LoVo (cell line): ENCODE results near the gene EFNB3.

Source experiments
- DNase-seq: peaks from one replicate; pipeline ENCODE4 v3.0.0-alpha.2; 2016; ENCODE audit warnings: low spot score

Gene EFNB3

DNA sequence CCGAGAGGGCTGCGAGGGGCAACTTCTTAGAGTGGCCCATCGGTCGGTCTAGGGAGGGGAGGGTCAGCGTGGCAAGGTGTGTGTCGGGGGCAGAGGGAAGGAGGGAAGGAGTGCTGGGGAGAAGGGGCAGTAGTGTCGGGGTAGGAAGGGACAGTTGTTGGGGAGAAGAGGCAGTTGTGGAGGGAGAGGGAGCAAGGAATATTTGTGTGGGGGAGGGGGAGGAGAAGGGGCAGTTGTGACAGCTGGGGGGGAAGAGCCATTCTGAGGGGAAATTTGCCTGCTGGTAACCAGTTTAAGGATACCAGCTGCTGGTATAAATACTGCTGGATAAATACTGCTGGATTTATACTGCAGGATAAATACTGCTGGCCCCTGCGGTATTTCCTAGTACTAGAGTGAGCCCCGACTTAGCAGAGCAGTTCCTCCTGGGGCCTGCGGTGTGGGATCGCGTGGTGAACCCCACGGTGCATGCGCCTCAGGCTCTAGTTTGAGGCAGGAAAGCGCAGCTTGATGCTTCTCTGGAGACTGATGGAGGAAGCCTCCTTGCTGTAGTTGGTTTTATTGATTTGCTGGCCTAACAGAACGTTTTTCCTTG lies 12.9 kb downstream of the EFNB3 start:
- DNase-seq: no peak

DNA sequence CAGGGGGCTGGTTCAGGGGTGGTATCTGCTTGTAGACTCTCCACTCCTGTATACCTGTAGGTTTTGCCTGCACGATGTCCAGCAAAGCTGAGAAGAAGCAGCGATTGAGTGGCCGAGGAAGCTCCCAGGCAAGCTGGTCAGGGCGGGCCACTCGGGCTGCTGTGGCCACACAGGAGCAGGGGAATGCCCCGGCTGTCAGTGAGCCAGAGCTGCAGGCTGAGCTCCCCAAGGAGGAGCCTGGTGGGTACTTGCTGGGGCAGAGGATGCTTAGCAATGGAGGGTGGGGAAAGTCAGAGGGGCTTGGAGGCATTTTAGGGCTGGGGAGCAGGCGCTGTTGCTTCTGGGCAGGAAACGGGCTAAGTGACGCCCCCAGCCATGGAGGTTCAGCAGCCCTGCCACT lies 14.7 kb downstream of the EFNB3 start:
- no peak for DNase-seq

DNA sequence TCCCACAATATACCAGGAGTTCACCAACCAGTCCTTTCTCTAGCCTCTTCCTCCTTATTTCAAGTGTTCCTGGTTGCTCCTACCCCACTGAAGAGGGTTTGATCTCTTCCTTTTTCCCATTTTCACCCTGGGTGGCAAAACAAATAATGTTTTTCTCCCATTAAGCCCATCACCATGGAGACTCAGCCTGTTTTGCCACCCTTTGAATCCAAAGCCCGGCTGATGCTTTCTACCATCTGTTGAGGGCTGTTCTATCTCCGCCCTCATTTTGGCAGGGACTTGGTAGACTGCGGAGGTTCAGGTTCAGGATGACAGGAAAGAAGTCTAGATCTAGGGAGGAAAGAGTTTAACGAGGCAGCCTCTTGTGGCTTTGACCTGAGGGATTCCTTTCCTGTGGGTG lies 15.1 kb downstream of the EFNB3 start:
- DNase-seq: no peak

DNA sequence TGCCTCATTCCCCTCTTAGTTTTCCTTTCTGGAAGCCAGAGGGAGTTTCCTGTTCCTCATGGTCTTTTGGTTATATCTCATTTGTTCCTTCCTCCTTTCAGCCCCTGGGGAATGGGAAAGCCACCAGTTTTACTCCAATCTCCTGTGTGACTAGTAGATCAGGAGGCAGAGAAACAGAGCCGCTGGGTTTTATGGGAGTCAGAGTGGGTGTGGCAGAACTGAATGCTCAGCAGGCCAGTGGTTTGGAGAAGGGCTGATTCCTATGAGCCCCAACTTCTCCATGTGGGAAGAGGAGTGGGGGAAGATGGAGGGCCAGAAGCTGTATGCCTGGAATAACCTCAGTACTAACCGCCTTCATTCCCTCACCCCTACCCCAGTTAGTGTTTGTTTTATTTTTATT lies 16.6 kb downstream of the EFNB3 start:
- DNase-seq: no peak

DNA sequence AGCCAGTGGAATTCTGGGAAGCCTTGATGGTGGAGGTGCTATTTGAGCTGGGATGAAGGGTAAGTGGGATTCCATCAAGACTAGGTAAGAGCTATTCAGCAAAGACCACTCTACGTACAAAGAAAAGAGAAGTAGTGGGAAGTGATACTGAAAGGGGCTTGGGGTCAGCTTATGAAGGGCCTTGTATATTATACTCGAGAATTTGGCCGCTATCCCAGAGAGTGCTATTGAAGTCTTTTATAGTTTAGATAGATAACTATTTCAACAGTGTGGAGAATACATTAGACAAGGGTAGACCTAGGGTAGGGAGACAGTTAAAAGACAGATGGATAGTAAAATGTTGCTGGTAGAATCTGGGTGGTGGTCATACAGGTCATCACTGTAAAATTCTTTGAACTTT lies 22.9 kb downstream of the EFNB3 start:
- no peak for DNase-seq

DNA sequence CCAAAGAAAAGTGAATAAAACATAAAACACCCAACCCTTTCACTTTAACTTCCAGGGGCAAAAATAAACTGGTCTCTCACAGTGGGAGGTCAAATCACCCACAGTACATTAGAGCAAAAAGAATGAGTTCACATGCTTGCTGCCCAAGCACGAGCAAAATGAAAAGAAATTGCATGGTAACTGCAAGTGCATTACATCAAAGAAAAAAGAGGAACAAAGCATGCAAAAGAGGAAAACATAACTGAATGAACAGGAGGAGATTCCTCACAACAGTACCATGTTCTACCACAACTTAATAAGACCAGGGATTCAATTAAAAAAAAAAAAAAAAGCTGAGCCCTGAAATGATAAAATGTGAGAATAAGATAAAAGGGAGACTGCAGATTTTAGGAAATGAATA lies 24.8 kb downstream of the EFNB3 start:
- no peak for DNase-seq

DNA sequence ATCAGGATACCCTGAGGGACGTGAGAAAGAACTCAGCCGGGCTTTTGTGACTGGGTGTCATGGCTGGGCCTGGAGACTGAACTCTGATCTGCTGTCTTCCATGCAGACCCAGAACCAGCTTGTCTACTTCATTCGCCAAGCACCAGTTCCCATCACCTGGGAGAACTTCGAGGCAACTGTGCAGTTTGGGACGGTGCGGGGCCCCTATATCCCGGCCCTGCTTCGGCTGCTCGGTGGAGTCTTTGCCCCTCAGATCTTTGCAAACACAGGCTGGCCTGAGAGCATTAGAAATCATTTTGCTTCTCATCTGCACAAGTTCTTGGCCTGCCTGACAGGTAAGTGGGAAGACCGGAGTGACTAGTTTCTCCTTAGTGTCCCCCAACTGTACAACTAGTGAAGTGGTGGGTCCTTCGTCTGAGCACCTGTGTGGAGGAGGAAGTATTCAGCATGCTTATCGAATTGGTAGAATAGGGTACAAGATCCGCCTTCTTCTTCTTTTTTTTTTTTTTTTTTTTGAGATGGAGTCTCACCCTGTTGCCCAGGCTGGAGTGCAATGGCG lies 28.1 kb downstream of the EFNB3 start:
- DNase-seq: no peak

DNA sequence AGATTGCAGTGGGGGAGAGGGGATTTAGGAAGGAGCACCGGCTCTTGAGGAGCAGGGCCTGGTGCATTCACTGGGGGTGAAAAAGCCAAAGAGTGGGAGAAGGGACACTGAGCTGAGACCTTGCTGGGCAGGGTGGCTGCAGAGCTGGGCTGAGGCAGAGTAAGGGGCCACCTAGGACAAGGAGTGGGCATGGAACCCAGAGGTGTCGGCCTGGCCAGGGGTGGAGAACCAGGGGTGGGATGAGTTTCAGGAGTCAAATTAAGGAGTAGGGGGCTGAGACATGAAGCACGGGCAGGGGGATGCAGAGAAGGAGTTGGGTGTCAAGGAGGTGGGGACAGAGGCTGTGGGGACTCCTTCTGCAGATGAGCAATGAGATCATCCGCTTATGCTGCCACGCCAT lies 32.6 kb downstream of the EFNB3 start:
- no peak for DNase-seq

DNA sequence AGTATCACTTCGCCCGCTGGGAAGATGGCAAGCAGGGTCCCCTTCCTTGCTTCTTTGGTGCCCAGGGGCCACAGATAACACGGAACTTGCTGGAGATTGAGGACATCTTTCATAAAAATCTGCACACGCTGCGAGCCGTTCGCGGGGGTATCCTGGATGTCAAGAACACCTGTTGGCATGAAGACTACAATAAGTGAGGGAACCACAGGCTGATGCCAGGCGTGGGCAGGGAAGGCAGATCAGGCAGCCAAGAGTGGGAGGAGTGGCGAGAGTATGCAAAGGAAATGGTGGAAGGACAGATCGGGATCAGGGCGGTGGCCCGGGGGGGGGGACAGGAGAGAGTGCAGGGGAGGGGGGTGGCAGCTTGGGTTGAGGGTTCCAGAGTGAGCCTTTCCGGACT lies 34.7 kb downstream of the EFNB3 start:
- DNase-seq: no peak

DNA sequence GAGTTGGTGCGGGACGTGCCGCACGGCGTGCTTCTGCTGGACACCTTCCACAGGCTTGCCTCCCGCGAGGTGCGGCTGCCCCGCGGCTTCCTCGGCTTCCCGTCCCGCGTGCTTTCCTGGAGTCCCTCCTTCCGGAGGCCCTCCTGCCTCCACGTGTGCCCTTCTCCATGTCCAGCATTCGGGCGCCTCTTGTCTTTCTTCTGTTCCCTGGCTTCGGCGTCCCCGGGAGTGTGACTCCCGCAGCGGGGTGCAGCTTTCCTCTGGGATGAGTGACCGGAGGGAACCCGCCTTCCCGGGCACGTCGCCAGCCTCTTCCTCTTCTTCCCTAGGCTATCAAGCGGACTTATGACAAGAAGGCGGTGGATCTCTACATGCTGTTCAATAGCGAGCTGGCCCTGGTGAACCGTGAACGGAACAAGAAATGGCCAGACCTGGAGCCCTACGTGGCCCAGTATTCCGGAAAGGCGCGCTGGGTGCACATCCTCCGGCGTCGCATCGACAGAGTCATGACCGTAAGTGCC lies 35.5 kb downstream of the EFNB3 start:
- peak; percentile 45 for DNase-seq

DNA sequence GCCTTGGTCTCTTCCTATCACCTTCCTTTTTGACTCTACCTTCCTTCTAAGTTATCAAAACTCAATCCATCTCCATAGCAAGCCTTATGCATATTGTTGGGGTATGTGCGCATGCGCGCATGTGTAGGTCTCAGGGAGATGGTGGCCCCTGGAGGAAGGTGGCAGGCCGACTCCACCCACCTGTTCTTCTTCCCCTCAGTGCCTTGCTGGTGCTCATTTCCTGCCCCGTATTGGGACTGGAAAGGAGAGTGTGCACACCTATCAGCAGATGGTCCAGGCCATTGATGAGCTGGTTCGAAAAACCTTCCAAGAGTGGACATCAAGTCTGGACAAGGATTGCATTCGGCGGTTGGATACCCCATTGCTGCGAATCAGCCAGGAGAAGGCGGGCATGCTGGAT lies 37.7 kb downstream of the EFNB3 start:
- no peak for DNase-seq

DNA sequence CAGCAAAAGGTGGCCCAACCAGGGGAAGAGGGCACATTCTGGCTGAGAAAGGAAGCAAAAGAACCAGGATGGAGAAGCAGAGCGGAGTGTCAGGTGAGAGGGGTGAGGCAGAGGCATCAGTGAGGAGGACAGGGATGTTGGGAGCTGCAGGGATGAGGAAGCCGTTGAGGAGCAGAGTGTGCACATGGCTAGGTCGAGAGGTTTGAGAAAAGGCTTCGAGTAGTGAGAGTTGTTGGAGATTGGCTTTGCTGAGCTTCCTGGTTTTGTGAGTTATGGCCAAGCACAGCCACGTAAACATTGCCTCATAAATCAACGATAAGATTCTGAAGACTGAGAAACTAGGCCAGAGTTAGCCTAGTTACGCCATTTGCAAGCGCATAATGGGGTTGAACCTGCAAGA lies 39.4 kb downstream of the EFNB3 start:
- no peak for DNase-seq

DNA sequence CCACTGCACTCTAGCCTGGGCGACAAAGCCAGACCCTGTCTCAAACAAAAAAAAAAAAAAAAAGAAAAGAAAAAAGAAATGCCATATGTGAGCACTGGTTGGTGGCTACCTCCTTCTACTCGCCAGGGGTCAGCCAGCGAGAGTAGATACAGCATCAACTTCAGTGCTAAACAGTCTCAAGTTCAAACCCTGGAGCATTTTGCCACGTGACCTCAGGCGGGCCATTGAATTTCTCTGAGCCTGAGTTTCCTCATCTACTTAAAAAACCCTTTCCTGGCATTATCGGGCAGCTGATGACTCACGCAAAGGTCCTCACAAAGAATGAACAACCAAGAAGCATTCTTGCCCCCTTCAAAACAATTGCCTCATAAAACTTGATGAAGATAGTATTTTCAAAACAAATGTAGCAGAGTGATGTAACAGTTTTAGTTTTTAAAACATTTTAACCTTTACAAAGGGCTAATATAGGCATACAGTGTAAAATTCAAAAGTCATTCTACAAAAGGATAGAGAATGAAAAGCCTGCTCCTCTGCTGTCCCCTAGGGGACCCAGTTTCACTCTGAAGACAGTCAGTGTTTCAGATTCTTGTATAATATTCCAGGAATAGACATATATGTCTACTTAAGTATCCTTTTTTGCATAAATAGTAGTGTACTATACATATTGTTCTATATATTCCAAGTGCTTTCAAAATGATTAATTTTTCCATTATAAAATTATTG lies 40.9 kb downstream of the EFNB3 start:
- peak; percentile 52 for DNase-seq

DNA sequence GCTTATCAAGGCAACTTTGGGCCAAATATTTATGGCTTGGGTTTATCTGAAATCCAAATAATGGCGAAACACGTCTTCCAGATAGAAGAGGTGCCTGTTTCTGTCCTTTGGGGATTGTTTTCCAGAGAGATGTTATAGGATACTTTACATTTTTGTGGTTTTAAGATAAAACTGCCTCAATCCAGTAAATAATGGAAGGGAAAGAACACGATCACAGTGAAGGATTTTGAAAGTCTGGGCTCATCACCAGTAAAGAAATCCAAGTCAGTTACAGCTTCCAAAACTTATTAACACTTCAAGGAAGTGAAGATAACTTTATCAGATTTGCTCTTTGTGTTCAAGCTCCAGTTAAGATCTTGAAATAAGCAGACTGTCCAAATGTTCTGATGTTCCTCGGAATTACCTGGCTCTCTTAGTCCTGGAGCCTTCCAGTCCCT lies 42.7 kb downstream of the EFNB3 start:
- DNase-seq: no peak

DNA sequence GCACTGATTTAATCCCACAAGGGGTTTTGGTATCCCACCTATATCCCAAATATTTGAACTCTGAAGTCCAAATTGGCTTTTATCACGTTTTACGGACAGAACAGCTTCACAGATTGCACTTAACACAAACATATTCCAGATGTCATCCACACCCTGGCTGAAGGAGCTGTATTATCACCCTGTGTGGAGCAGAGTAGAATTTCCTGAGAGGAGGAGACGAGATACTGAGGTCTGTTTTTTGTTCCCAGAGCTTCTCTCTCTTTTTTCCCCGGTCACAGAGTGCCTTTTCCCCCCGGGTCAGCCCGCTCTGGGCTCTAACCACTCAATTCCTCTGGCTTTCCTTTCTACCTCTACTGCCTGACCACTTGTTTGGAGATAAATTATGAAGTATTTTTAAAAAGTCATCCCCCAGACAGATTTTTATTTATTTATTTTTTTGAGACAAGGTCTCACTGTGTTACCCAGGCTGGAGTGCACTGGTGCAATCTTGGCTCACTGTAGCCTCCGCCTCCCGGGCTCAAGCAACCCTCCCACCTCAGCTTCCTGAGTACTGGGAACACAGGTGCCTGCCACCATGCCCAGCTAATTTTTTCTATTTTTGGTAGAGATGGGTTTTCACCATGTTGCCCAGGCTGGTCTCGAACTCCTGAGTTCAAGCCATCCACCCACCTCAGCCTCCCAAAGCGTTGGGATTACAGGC lies 43.2 kb downstream of the EFNB3 start:
- DNase-seq: no peak

DNA sequence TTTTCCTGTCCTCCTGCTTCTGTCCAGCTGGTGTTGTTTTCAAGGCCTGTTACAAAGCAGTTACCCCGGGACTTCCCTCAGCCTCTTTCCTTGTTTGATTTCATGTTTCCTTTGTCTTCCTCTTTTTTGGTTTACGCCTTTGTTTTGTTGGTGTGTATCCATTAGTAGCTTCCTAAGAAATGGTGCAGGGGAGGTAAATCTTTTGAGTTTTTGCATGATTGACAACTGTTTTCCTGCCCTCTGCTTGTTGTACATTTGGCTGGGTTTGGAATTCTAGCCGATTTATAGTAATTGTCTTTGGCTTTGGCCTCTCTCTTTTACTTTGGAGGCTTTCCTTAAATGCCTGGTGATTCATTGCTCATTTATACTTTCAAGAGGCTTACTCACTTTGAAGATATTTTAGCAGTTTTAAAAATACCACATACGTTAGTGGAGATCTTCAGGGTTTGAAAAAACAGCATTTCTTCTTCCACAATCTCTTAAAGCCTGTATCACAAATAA lies 45.4 kb downstream of the EFNB3 start:
- DNase-seq: peak; percentile 22

DNA sequence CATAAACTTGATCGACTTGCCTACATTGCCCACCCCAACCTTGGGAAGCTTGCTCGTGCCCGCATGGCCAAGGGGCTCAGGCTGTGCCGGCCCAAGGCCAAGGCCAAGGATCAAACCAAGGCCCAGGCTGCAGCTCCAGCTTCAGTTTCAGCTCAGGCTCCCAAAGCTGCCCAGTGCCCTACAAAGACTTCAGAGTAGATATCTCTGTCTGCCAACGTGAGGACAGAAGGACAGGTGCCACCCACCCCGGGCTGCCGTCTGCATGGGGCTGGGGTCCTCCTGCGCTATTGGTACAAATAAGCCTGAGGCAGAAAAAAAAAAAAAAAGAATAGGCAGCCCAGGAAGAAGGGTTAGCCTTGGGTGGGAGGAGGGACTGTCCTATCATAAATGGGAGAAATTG lies 49.7 kb downstream of the EFNB3 start:
- DNase-seq: no peak

DNA sequence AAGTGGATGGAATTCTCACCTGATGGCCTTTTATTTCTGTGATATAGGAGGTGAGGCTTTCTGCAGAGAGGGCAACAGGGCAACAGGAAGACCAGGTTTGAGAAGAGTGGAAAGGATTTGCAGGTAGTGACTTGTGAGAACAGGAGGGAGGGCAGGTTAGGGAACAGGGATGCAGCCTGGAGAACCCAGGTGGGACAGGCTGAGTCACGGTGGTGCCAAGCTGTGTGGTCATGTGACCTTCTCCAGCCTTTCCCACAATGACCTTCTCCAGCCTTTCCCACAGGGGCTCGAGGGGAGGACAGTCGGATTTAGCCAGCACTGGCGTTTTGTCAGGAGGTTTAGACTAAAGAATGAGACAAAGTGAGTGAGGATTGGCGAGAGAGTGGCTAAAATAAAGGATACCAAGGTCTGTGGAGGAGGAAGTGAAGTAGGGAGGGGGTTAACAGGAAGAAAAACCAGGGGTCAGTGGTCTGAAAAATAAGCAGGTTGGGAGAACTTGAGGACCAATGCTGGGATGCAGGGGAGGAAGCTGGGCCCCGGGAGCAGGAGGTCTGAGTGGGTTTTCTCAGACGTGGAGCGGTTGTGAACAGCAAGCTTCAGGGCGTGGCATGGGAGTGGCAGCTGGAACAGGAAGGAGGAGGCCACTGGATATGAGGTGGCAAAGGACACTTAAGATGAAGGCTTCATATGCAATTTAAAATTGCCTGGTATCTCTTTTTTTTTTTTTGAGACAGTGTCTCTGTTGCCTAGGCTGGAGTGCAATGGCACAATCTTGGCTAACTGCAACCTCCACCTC lies 50.3 kb downstream of the EFNB3 start:
- peak; percentile 51 for DNase-seq

DNA sequence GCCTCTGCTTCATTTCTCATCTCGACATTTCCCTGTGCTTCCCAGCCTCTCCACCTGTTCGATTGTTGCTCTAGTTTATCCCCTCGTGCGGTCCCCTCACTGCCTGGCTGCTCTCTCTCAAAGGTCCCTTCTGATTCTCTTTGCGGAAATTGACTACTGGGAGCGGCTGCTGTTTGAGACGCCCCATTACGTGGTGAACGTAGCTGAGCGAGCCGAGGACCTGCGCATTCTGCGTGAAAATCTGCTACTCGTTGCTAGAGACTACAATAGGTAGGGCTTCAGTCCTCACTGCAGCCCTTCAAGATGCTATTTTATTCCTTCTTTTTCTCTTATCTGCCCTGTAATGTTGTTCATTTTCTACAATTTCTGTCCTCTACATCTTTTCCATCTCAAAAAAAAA lies 52.0 kb downstream of the EFNB3 start:
- no peak for DNase-seq
